ENCODE results near the gene LDLRAD3.

DNA sequence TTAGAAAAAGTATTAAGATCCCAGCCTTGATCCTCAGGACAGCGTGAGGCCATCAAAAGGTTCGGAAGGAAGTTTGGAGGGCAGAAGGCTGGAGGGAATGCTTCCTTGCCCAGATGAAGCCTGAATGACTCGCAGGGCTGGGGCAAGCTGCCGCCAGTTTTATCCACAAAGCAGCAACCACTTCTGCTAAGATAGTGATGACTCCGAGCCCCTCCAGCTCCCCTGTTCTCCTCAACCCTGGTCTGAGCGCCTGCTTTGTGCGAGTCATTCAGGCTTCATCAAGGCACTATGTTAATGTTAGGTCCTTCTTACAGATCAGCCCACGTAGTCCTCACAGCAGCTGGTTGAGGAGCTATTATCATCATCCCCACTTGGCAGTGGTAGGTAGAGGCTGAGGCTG is 186.5 kb downstream of the LDLRAD3 start:
- TF ChIP-seq, protein P1, sequence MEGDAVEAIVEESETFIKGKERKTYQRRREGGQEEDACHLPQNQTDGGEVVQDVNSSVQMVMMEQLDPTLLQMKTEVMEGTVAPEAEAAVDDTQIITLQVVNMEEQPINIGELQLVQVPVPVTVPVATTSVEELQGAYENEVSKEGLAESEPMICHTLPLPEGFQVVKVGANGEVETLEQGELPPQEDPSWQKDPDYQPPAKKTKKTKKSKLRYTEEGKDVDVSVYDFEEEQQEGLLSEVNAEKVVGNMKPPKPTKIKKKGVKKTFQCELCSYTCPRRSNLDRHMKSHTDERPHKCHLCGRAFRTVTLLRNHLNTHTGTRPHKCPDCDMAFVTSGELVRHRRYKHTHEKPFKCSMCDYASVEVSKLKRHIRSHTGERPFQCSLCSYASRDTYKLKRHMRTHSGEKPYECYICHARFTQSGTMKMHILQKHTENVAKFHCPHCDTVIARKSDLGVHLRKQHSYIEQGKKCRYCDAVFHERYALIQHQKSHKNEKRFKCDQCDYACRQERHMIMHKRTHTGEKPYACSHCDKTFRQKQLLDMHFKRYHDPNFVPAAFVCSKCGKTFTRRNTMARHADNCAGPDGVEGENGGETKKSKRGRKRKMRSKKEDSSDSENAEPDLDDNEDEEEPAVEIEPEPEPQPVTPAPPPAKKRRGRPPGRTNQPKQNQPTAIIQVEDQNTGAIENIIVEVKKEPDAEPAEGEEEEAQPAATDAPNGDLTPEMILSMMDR (IDR thresholded peaks at IDR 0.05), result no peak
- TF ChIP-seq EP300 (IDR thresholded peaks at IDR 0.05), result no peak
- TF ChIP-seq POLR2A (IDR thresholded peaks at IDR 0.05), result no peak

Measured in ovary (tissue), 3 donors.